DMS53 treated with DMSO at 0.1 percent for 48 hours (cell line): ENCODE measurements around the gene SLK.

ENCODE experiments used
- DNase-seq: peaks from one replicate; lab custom pipeline; 2025; ENCODE audit not compliant: unreplicated experiment; lab: John Stamatoyannopoulos, UW

SLK gene

DNA sequence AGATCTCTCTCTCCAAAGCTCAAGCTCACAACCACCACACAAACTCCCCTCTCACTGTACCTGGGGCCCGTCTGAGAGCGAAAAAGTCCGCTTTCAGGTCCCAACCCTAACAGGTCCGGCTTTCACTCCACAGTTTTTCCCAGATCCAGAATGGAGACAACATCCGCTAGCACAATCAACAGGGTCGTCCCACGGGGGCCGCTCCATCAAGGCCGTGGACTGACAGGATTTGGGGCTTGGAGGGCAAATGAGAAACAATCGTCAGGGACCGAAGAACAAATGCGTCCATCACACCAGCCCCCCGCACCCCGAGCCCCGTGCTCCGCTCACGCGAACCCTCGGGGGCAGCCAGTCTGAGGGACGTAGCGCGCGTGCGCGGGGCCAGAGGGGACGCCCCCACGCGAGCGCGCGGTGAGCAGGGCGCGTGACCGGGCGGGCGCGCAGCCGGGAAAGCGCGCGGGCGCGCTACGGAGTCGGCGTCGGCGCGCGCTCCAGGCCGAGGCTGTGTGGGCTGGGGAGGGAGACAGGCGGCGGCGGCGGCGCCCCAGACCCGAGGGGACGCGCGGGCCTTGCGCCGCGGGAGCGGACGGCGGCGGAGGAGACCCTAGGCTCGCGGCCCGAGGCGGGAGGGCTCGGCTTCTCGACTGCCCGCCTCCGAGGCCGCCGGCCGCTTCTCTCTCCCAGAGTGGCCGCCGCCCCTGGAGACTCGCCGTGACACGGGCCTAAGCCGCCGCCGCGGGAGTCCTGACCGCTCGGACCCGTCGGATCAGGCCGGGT lies at the start of gene SLK:
TSS of gene SLK (plus strand) at position 470 of the 777 bp plus-strand sequence. CDS start 606 bp downstream, outside the sequence.
- peak; percentile 59 for DNase-seq

DNA sequence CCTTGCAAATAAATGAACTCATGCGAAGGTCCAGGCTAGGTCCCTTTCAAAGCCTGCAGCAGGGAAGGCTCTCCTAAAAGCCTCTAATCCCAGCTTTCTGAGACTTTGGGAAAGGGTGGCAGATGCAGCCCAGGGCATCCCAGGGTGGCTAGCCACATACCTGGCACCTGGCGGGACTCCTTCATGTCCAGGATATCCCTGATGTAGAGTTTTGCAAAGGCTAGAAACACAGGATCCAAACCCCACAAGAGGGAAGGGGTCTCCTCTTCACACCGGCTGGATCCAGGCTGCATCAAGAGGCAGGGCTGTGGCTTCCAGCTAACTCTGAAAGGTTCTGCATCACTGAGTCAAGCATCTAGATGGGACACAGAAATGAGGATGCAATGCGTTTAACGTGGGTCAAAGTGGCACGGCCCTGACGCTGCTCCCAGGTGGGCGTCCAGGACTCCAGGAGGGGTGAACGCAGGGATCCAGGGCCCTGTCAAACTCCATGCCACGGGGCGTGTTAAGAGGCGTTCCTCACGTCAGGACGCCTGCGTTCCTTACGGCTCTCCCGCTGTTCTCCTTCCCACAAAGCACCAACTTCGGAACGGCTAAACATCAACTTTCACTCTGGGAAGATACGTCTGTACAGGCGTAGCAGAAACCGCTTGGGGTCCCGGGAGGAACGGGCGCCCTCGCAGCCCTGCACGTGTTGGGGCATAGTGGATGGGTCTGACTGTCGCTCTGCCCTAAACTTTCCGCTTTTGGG lies 49.5 kb upstream of the SLK start:
- no peak for DNase-seq

DNA sequence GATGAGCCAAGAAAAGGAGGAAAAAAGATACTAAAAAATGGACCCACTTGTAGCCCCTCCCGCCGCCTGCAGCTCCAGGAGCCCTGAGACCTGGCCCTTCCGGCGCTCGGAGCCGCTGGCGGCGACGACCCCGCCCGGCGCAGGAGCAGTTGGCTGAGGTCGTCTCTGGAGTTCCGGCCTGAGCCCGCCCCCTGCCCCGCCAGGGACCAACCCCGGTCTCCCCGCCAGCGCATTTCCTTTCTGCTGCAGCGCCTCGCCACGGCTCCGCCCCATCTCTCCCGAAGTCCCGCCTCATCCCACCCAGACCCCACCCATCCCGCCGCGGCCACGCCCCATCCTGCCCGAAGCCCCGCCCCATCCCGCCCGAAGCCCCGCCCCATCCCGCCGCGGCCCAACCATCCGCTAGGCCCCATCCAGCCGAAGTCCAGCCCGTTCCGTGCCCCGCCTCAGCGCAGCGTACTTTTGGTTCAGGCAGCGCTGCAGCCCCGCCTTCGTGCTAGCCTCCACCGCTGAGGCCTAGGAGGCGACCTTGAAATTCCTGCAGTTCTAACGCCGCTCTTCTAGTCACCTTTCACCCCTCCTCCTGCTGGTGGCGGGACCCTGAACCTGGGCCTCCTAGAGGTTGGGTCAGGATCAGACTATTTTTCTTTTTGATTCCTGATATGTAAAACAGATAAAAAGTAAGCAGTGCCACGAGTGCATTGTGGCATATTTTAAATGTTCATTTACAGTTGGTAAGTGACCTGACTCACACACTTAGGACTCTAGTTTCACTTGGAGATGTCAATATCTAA lies 48.7 kb upstream of the SLK start, which contains the start of gene STN1:
TSS of gene STN1 (minus strand) at position 132 of the 794 bp plus-strand sequence. CDS start 590 bp downstream, outside the sequence.
- DNase-seq: peak; percentile 90

DNA sequence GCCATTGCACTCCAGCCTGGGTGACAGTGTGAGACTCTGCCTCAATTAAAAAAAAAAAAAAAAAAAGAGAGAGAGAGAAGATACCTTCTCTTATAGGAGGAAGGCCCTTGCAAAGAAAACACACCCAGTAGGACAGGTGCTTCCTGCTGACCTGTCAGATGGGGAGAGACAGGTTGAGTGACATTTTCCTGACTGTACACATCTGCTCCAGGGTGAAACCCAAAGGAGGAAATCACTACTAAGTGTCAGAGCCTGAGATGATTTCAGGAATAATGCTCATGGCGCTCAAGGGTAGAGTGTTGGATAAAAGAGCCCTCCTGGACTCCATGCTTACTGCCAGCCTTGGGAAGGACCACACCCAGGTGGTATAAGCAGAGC lies 47.3 kb upstream of the SLK start:
- DNase-seq: no peak

DNA sequence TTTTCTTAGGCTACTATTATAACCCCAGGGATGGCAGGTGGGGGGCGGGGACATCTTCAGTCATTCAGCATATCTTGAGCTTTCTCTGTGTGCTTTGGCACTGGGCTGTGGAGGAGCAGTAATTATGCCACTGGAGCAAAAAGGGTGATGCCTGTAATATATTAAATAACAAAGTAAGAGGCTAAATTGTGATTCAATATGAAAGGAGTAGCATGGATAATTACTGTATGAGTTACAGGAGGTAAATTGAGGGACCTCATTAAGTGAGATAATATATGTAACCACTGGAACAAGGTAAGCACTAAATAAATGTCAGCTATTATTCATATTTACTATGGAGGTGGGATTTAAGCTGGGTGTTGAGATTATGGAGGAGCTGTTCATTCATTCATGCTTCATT lies 45.7 kb upstream of the SLK start:
- no peak for DNase-seq

DNA sequence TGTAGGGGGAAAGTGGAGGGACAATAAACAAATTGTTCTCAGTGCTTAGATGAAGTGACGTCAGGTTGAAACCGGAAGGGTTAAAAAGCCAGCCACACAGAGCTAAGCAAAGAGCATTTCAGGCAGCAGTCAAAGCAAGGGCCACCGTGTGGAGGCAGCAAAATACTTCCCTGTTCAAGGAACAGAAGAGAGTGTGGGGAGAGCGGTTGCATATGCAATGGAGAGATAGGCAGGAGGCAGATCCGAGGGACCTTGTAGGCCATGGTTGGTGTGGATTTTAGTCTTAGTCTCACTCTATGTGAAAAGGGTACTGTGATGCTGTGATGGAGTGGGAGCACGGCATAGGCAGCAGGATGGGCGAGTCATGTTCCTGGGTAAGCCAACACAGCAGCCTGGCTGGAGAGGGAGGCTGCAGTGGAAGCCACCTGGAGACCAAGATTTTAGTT lies 45.2 kb upstream of the SLK start:
- no peak for DNase-seq

DNA sequence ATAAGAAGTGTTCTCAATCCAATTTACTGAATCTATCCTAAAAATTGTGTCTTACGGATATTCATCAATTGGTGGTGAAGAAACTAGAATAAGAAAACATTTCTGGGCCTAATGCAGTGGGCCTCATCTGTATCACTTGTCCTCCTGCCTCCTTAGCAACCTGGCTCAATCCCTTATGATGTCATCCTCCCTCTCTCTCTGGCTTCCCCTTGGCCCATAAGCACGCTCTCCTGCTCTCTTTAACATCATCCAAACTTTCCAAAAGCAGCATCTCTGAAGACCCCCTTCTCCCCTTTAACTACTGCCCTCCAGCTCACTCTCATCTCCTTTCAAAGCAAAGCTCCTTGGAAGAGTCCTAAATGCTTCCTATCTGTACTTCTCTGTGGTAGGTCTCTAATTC lies 44.3 kb upstream of the SLK start:
- no peak for DNase-seq

DNA sequence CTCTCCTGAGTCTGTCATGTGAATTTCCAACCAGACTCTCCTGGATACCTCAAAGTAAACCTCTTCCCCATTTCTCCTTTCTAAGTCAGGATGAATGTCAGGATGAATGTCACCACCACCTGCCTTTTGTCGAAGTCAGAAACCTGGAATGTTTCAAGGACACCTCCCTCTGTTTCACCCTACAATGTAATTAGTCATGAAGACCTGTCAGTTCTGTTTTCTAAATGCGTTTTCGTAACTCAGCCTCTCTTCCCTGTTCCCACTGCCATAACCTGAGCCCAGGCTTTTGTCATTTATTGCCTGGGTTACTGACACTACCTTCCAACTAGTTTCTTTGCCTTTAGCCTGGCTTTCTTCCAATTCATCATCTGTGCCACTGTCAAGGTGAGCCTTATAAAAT lies 43.4 kb upstream of the SLK start:
- no peak for DNase-seq

DNA sequence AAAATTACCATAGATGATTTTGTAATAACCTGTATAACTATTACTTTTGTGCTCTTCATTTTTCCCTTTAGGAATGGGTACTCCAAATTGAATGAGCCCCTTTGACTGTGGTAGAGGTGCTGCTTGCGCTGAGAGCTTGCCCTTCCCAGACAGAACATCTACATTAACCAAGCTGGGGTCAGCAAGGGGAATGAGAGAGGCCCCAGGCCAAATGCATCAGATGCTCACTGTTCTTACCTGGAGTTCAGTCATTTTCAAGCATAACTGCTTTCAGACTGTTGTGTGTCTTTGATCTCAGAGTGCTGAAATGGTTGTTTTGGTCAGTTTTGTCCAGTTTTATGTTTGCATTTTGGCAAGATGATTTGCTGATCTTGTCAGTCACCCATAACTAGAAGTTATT lies 41.3 kb upstream of the SLK start:
- DNase-seq: no peak

DNA sequence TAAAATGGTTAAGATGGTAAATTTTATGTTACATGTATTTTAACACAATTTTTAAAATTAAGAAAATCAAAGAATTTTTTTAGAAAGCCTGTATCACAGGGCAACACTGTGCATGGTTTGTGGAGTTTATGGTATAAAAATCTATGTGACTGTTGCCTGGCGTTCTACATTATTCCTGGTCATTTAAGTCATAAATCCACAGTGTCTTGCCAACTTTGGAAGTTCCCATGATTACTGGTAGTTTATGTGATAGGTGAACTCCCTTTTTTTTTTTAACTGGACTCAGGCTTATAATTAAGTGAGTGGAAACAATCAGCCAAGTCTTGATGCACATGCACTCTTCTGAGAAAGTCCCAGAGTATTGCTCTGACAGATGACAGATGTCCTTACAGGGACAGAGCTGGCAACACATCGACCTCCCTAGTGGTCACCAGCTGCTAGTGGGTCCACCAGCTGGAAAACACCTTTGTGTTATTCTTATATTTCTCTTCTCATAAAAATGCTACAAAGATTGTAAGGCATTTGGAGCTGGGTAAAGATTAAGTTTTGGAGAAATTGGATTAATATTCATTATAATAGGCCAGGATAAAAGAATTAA lies 40.1 kb upstream of the SLK start:
- DNase-seq: no peak

DNA sequence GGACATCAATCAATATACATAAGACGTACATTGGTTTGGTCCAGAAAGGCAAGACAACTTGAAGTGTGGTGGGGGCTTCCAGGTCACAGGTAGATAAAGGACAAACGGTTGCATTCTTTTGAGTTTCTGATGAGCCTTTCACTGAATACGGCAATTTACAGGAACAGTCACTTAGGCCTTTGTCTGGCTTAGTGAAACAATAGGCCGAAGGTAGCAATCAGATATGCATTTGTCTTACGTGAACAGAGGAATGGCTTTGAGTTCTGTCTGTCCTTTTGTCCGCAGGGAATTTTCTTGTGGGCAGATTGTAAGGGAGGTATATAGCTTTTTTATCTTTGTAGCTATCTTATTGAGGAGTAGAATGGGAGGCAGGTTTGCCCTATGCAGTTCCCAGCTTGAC lies 38.2 kb upstream of the SLK start:
- no peak for DNase-seq

DNA sequence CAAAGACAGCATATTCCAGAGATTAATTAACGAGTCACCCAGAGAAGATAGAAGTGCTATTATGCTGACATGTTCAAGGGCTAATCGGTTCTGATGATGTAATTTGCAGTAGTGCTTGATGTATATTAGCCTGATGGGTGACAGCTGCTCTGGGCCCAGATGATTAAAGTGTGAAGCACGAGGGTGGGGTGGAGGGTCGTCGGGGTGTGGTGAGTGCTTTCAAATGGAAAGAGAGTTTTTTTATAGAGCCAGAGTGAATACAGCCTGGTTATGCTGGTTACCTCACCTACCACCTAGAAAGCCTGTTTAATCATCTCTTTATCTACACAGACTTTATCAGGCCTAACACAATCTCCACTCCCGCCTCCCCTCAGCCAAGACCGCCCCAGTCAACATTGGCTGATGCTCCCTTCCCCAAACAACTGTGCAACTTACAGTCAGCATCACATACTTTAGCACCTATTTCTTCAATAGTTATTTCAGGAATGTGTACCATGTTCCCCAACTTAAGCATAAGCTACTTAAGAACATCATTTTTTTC lies 37.5 kb upstream of the SLK start:
- no peak for DNase-seq

DNA sequence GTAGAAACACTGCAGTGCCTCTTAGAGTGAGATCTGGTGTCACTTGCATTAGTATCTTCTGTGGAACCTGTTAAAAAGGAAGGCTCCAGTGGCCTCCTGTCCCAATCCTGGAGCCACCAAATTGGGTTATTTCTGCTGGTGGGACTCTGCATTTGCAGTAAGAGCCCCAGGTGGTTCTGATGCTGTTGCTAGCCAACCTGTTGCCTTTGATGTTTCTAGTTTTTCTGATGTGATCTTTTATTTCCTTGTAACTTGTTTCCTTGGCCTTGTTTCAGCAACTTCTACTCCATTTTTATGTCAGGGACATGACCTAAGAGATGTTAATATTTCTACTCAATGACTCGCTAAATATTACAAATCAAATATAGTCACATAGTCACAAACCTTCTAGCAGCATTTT lies 36.5 kb upstream of the SLK start:
- no peak for DNase-seq

DNA sequence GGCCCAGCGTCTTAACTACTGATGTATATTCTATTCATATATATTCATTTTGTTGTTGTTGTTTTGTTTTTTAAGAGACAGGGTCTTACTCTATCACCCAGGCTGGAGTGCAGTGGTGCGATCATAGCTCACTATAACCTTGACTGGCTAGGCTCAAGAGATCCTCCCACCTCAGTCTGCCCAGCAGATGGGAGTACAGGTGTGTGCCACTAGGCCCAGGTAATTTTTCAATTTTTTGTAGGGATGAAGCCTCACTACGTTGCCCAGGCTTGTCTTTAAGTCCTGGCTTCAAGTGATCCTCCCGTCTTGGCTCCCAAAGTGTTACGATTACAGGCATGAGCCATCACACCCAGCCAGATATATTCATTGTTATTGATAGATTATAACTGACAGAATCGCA lies 36.1 kb upstream of the SLK start:
- DNase-seq: no peak

DNA sequence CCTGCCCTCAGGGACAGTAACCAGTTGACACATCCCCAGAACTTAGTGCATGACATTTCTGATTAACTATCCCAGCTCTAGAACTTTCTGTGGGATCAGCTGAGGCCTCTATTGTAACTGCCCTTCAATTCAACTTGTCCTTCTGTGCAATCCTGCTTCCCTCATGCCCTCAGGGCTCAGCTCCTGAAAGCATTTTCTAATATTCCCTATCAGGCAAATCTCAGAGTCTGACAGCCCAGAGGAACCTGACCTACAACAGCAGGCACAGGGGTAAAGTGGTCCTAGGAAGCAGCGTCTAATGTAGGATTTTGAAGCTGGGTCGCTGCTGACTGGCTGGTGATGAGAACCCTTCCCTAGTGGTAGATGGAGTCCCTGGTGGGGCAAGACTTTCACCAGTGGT lies 35.3 kb upstream of the SLK start:
- no peak for DNase-seq

DNA sequence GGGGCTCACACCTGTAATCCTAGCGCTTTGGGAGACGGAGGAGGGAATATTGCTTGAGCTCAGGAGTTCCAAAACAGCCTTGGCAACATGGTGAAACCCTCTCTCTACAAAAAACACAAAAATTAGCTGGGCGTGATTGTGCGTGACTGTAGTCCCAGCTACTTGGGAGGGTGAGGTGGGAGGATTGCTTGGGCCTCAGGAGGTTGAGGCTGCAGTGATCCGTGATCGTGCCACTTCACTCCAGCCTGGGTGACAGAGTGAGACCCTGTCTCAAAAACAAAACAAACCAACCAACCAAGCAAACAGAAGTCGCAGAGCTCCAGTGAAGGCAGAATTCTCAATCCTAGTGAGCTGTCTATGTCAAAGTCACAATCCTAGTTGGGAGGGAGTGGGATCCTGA lies 34.7 kb upstream of the SLK start:
- no peak for DNase-seq

DNA sequence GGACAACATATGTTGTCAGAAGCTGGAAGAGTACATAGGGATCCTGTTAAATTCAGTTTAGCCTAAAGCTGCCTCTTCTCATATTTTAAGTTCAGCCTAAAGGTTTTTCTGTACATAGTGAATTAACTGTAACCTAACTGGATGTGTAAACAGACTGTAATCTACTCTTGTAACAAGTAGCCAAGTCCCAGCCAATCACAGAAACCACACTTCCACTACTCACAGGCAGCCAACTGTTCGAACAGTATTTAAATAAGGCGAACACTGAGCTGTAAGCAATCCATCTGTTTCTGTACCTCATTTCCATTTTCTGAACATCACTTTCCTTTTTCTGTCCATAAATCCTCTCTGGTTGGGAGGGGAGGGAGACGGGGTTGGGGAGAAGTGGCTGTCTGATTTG lies 34.0 kb upstream of the SLK start:
- DNase-seq: no peak

DNA sequence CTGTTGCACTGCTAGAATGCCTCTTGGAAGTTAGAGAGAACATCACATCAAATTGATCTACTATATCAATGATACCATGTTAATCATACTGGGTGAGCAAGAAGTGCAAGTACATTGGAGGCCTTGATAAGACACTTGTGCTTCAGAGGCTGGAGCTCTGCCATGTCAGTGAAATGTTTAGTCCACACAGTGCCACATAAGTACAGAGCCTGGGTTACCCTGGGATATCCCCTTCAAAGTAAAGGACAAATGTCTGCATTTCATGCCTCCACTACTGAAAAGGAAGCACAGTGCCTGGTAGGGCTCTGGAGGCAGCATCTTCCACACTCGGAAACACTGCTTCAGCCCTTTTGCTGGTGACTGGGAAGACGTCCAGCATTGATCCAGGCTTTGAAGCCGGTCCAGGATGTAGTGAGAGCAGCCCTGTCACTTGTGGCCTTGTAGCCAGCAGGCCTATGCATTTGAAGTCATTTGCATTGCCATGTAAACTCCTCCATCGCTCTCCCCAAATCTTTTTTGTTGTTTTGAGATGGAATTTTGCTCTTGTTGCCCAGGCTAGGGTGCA lies 33.3 kb upstream of the SLK start:
- no peak for DNase-seq

DNA sequence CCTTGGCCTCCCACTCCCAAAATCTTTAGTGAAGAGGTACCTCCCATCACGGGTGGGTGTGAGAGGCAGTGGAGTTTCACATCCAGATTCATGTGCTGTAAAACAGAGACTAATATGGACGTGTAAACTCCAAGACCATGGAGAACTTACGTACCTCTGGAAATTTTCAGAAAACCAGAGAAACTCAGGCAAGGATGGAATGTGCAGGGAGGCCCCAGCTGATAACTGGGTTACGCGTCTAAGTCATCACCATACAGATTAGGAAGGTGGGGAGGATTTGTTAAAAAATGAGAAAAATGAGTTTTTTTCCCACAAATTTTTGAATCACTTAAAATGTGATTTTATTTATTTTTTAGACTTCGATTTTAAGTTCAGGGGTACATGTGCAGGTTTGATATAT lies 32.6 kb upstream of the SLK start:
- no peak for DNase-seq

DNA sequence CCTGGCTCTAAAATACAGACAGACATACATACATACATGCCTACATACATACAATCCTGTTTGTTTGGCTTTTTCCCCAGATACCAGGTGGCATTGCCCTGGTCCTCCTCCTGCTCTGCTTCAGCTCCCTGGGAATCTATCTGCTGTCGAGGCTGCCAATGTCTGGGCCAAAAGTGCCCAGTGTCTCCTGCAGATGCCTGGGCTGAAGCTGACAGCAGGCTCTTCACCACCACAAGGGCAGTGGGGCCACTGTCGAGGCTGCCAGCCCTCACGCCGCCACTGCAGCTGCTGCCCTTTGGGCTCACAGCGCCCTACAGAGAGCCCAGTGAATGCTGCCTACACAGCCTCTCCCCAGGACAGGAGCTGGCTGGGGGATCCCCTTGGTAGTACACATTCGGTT lies 30.9 kb upstream of the SLK start:
- DNase-seq: no peak

DNA sequence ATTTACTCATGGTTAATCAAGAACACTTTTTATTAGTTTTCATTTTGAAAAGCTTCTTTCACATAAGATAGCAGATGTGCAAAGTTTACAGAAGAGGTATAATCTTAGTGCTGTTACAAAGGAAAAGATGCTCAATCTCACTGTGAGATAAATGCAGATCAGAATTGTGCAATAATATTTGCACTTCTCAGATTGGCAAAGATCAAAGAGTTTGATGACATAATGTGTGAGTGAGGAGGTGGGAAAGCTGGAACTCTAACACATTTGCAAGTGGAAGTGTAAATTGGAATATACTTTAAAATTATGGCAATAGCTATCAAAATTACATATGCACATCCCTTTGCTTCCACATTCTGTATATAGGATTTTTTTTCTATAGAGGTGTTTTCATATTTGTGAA lies 27.4 kb upstream of the SLK start:
- no peak for DNase-seq
